Uterus (tissue), 2 donors: ENCODE measurements around the gene CNR1.

Experiments
- CTCF ChIP-seq, 4 experiments: fragments of 200-600 bp in 2 of 4; fragments of 450-650 bp in 2 of 4; sonication (generic) in 2 of 4; IDR thresholded peaks; one replicate each; pipeline ENCODE4 v1.5.1; 2016 to 2019; ENCODE audit warnings: antibody characterized with exemption in 4 of 4, mild to moderate bottlenecking in 2 of 4, moderate library complexity in 1 of 4
- POLR2A ChIP-seq, 2 donors: fragments of 450-650 bp; IDR thresholded peaks; one replicate each; pipeline ENCODE4 v1.6.1; 2016; ENCODE audit warnings: antibody characterized with exemption in 2 of 2, mild to moderate bottlenecking in 1 of 2, moderate library complexity in 1 of 2

DNA sequence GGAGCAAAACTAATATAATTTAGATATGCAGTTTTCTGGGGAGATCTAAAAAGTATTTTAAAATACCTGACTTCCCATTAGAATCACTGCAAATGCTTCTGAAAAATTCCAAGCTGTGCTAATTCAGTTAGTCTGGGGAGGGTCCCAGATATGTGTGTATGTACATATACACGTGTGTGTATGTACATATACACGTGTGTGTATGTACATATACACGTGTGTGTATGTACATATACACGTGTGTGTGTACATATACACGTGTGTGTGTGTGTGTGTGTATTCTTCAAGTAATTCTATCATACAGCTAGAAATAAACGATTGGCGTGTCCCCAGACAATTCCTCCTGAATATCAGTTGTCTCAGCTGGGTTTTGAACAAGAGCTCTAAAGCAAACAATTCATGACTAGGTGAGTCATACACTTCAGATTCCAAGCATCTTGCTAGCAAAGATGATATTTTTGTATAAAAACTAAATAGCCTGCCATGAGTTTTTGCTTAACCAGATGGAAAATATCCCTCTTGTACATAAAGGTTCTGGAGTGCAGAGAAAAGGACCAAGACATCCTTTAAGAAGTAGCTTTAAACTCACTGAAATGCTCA, 60.3 kb downstream of the CNR1 start:
- TF ChIP-seq CTCF (IDR thresholded peaks at IDR 0.05) (no peak), POLR2A (IDR thresholded peaks at IDR 0.05) (no peak)
